Type B pancreatic cell (in vitro differentiated cells): ENCODE results near the gene CASKIN1. TPM values are rescaled to one million over a fixed set of nuclear protein-coding genes. Genes with fewer than 3 reads are reported as not detected.

Experiments used
- DNase-seq: peaks from one replicate; pipeline ENCODE4 v3.0.0; 2021; ENCODE audit warnings: mixed read lengths; ENCODE audit not compliant: unreplicated experiment; ENCODE audit errors: extremely low spot score
- H3K27ac Mint-ChIP-seq: 2 replicates; pipeline ENCODE4 v1.8.0; 2021; ENCODE audit warnings: mild to moderate bottlenecking, mixed read lengths
- H3K27me3 Mint-ChIP-seq: 2 replicates; pipeline ENCODE4 v1.8.0; 2021; ENCODE audit warnings: mixed read lengths
- H3K36me3 Mint-ChIP-seq: 2 replicates; pipeline ENCODE4 v1.8.0; 2021; ENCODE audit warnings: mixed read lengths
- H3K4me1 Mint-ChIP-seq: one replicate; pipeline ENCODE4 v1.8.0; 2021; ENCODE audit warnings: mixed read lengths; ENCODE audit not compliant: unreplicated experiment
- H3K4me3 Mint-ChIP-seq: 2 replicates; pipeline ENCODE4 v1.8.0; 2021; ENCODE audit warnings: mild to moderate bottlenecking, mixed read lengths
- H3K9me3 Mint-ChIP-seq: 2 replicates; pipeline ENCODE4 v1.8.0; 2021; ENCODE audit warnings: mixed read lengths
- CTCF ChIP-seq: fragments of 200-600 bp; sonication (generic); conservative IDR thresholded peaks from 2 replicates; pipeline ENCODE4 v1.5.0; 2021; ENCODE audit warnings: antibody characterized with exemption, mild to moderate bottlenecking
- total RNA-seq: library from RNA; stranded (reverse); gene quantifications from 2 replicates; pipeline ENCODE4 v1.2.1, GENCODE V29; 2021; ENCODE audit warnings: low replicate concordance

The CASKIN1 gene
- total RNA-seq, 1 donor from 2014 or later: 6.3 TPM

DNA sequence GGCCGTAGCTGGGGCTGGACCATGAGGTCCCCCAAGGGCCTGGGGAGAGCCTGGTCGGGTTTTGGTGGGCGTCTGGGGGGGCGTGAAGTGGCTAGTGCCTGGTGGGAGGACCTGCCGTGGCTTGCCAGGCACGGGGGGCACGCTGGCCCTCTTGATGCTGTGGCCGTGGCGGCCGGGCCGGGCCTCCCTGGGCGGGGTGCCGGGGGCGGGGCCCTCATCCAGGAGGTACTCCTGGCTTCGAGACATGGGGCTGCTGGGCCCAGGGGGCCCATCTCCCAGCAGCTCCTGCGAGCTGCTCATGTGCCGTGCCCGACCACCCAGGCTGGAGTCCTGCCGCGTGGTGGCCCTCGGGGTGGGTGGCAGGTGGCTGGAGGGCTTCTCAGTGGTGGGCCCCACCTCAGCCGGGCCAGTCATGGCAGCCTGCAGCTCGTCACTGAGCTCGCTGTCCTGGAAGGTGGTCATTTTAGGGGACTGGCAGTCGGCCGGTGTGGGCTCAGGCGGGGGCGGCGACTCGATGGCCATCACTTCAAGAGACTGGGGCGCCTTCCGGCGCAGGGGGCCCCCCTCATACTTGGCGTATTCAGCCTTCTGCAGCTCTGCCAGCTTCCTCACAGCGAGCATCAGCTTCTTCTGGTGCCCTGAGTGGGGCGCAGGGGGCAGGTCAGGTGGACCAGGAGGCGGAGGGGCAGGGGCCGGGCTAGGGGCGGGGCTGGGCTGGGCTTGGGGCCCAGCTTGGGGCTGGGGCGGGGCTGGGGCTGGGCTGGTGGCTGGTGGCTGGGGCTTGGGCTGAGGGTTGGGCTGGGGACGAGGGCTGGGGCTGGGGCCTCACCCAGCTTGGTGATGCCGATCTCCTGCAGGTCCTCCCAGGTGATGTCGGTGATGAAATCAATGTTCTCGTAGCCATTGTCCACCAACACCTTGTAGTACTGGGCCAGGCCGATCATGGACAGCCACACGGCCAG is 15.2 kb downstream of the CASKIN1 start:
- Mint-ChIP-seq H3K9me3 (no peaks in the 10 kb centered on the region), H3K27me3 (no peaks in the 10 kb centered on the region), H3K4me1 (peaks cover 3% of the 10 kb centered on the region), H3K36me3 (peaks cover 4% of the 10 kb centered on the region), H3K27ac (no peak overlapping the region), H3K4me3 (no peak overlapping the region)
- DNase-seq: no peak
- no peak for TF ChIP-seq CTCF

GRCh38 chr16:2180461-2180860 is 15.9 kb downstream of the CASKIN1 start:
- no peak overlapping the region for H3K27ac Mint-ChIP-seq
- no peak for TF ChIP-seq CTCF
- H3K4me3 Mint-ChIP-seq: no peak overlapping the region
- DNase-seq: no peak
- peaks cover 4% of the 10 kb centered on the region for H3K36me3 Mint-ChIP-seq
- H3K4me1 Mint-ChIP-seq: peaks cover 3% of the 10 kb centered on the region
- H3K27me3 Mint-ChIP-seq: no peaks in the 10 kb centered on the region
- H3K9me3 Mint-ChIP-seq: no peaks in the 10 kb centered on the region

DNA sequence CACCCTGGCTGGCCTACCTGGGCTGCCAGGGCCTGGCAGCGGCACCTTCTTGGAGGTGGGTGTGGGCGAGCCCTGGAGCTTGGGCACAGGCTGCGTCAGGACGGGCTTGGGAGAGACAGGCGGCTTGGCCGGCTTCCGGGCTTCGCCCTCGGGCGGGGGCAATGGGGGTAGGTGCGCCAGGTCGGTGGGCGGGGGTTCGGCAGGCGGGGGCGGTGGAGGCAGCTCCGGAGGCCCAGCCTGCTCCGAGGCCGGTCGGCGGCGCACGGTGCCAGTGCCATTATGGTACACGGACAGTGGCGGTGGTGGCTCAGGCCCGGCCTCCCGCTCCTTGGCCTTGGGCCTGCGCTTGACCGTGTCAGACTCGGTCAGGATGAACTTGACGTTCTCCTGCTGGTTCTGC is 16.8 kb downstream of the CASKIN1 start:
- Mint-ChIP-seq H3K4me1 (peaks cover 3% of the 10 kb centered on the region), H3K36me3 (peaks cover 4% of the 10 kb centered on the region), H3K9me3 (no peaks in the 10 kb centered on the region), H3K27ac (no peak overlapping the region), H3K27me3 (no peaks in the 10 kb centered on the region), H3K4me3 (no peak overlapping the region)
- TF ChIP-seq CTCF: no peak
- DNase-seq: no peak

- no peak overlapping the region for H3K4me3 Mint-ChIP-seq
- peaks cover 3% of the 10 kb centered on the region for H3K4me1 Mint-ChIP-seq
- H3K9me3 Mint-ChIP-seq: no peaks in the 10 kb centered on the region
- no peaks in the 10 kb centered on the region for H3K27me3 Mint-ChIP-seq
- H3K27ac Mint-ChIP-seq: no peak overlapping the region
- H3K36me3 Mint-ChIP-seq: peaks cover 4% of the 10 kb centered on the region
- no peak for TF ChIP-seq CTCF
- DNase-seq: no peak
Measured at GRCh38 chr16:2179107-2179501, 17.3 kb downstream of the CASKIN1 start.

DNA sequence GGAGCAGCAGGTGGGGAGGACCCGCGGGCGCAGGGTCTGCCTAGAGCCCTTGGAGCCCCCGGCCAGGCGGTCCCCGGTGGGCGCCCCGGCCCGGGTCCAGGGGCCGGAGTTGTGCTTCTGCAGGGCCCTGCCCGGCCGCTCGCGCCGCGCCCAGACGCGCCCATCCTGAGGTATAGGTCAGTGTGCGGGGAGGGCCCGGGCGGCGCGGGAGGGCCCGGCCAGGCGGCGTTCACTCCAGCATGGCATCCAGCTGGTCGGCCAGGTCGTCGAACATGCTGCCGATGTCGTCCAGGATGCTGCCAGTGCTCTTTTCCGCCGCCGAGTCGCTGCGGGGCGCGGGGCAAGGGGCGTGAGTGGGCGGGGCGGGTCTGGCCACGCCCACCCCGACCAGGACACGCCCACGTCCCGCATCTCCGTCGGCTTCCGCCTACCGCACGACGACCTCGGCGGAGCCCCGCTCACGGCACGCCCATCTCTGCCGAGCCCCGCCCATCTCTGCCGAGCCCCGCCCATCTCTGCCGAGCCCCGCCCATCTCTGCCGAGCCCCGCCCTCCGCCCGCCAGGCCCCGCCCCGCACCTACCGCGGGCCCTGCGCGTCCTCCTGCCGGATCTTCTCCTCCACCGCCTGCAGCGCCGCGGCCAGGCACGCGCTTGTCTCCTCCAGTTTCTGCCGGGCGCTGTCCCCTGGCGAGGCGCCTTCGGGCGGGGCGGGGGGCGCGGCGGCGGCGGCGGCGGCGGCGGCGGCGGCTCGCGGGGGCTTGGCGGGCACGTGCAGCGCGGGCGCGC is 17.9 kb downstream of the CASKIN1 start:
- Mint-ChIP-seq H3K27ac (no peak overlapping the region), H3K9me3 (no peaks in the 10 kb centered on the region), H3K4me1 (peaks cover 3% of the 10 kb centered on the region), H3K36me3 (peaks cover 4% of the 10 kb centered on the region), H3K4me3 (no peak overlapping the region), H3K27me3 (no peaks in the 10 kb centered on the region)
- no peak for TF ChIP-seq CTCF
- no peak for DNase-seq
